HCT116 (cell line): ENCODE results near the gene FTCDNL1. TPM values are rescaled to one million over a fixed set of nuclear protein-coding genes. Genes with fewer than 3 reads are reported as not detected.

ENCODE experiments used
- ATAC-seq: fragments of 200-7000 bp; cut with Tn5 transposase; 2 replicates; pipeline ENCODE4 v1.9.1; 2020; ENCODE audit warnings: mild to moderate bottlenecking, moderate library complexity
- BruUV-seq: library from RNA; stranded (reverse); fragments of 400-500 nt; replicated peaks from 2 replicates; lab custom pipeline; 2021; lab: Mats Ljungman, UMichigan
- CTCF ChIA-PET: fragments of 300-600 bp; sonication (Branson Sonifier 250); formaldehyde crosslinking; loops from one replicate; lab custom pipeline; 2021; ENCODE audit warnings: antibody characterized with exemption; lab: Charles Lee
- POLR2A ChIA-PET: fragments of 300-600, 350-600 bp; sonication (Branson Sonifier 250); formaldehyde crosslinking; loops from one replicate; lab custom pipeline; 2021; ENCODE audit warnings: antibody characterized with exemption; lab: Charles Lee
- RAD21 ChIA-PET, 2 experiments: fragments of 300-600 bp; sonication (Branson Sonifier 250); formaldehyde crosslinking; loops; one replicate each; lab custom pipeline; 2023; ENCODE audit warnings: low total read pairs in 2 of 2; ENCODE audit not compliant: uncharacterized antibody in 2 of 2, unreplicated experiment in 2 of 2, low non-redundant PET in 1 of 2; lab: Charles Lee
- DNase-seq: peaks from one replicate; pipeline ENCODE4 v3.0.0-alpha.2; 2010; ENCODE audit warnings: low read depth, low spot score
- H2AFZ ChIP-seq: fragments of 200-600 bp; shearing (Covaris generic), sonication (generic); 2 replicates; pipeline ENCODE4 v1.6.1; 2017; ENCODE audit warnings: low read depth, mixed run types, mixed read lengths, antibody characterized with exemption, low read length; ENCODE audit not compliant: poor library complexity, severe bottlenecking
- H3K27ac ChIP-seq: 2 replicates; pipeline ENCODE4 v1.5.1; 2012; ENCODE audit warnings: low read depth, low read length
- H3K27me3 ChIP-seq: fragments of 200-600 bp; sonication (generic); 2 replicates; pipeline ENCODE4 v1.6.1; 2016; ENCODE audit warnings: mixed run types, low read length, mixed read lengths; ENCODE audit not compliant: insufficient read depth
- H3K36me3 ChIP-seq, 2 experiments: fragments of 200-500 bp in 1 of 2; fragments of 200-600 bp in 1 of 2; sonication (Bioruptor generic) in 1 of 2; sonication (generic) in 1 of 2; 2 replicates each; pipeline versions ENCODE4 v1.5.1 to v1.6.1; 2014 to 2016; ENCODE audit warnings: low read length in 2 of 2, inconsistent platforms in 1 of 2, mixed read lengths in 1 of 2, mixed run types in 1 of 2; ENCODE audit not compliant: insufficient read depth in 2 of 2, control insufficient read depth in 1 of 2
- H3K4me1 ChIP-seq, 2 experiments: fragments of 200-600 bp in 1 of 2; sonication (generic) in 1 of 2; 2 replicates each; pipeline versions ENCODE4 v1.5.1 to v1.6.1; 2012 to 2017; ENCODE audit warnings: low read length in 2 of 2, inconsistent platforms in 1 of 2, mild to moderate bottlenecking in 1 of 2, mixed read lengths in 1 of 2, mixed run types in 1 of 2, moderate library complexity in 1 of 2; ENCODE audit not compliant: insufficient read depth in 2 of 2, control insufficient read depth in 1 of 2
- H3K4me2 ChIP-seq: fragments of 200-600 bp; sonication (generic); 2 replicates; pipeline ENCODE4 v1.6.1; 2017; ENCODE audit warnings: mixed run types, low read length, mixed read lengths
- H3K4me3 ChIP-seq, 2 experiments: fragments of 200-600 bp in 1 of 2; sonication (generic) in 1 of 2; replicated peaks in 1 of 2; 2 replicates each; pipeline ENCODE4 v1.5.1; 2011 to 2016; ENCODE audit warnings: low read length in 2 of 2, control low read depth in 1 of 2, low read depth in 1 of 2, mild to moderate bottlenecking in 1 of 2, mixed read lengths in 1 of 2, mixed run types in 1 of 2
- H3K79me2 ChIP-seq: fragments of 200-600 bp; sonication (generic); 2 replicates; pipeline ENCODE4 v1.6.1; 2017; ENCODE audit warnings: mild to moderate bottlenecking, mixed run types, low read length, moderate library complexity, mixed read lengths; ENCODE audit not compliant: insufficient read depth
- H3K9ac ChIP-seq: fragments of 200-600 bp; sonication (generic); 2 replicates; pipeline ENCODE4 v1.6.1; 2016; ENCODE audit warnings: low read length, mixed read lengths
- H3K9me2 ChIP-seq: fragments of 200-600 bp; sonication (generic), shearing (Covaris generic); 2 replicates; pipeline ENCODE4 v1.6.1; 2017; ENCODE audit warnings: mixed run types, mild to moderate bottlenecking, moderate library complexity; ENCODE audit not compliant: insufficient read depth
- H3K9me3 ChIP-seq, 2 experiments: fragments of 200-500 bp in 1 of 2; fragments of 200-600 bp in 1 of 2; sonication (Bioruptor generic) in 1 of 2; sonication (generic) in 1 of 2; 2 replicates each; pipeline ENCODE4 v1.6.1; 2014 to 2017; ENCODE audit warnings: low read length in 2 of 2, mixed read lengths in 2 of 2, inconsistent platforms in 1 of 2, low read depth in 1 of 2, mild to moderate bottlenecking in 1 of 2, mixed run types in 1 of 2, moderate library complexity in 1 of 2; ENCODE audit not compliant: control insufficient read depth in 1 of 2, insufficient read depth in 1 of 2
- H4K20me1 ChIP-seq: fragments of 200-600 bp; sonication (generic), shearing (Covaris generic); 2 replicates; pipeline ENCODE4 v1.6.1; 2017; ENCODE audit warnings: mixed run types, mild to moderate bottlenecking, moderate library complexity; ENCODE audit not compliant: insufficient read depth
- CBX3 ChIP-seq: IDR thresholded peaks from 2 replicates; pipeline ENCODE4 v1.6.1; 2012; ENCODE audit warnings: low read depth
- CEBPB ChIP-seq: IDR thresholded peaks from 2 replicates; pipeline ENCODE4 v1.6.1; 2012; ENCODE audit warnings: low read depth
- EZH2 ChIP-seq: fragments of 200-600 bp; sonication (generic); IDR thresholded peaks from 2 replicates; pipeline ENCODE4 v1.6.1; 2017; ENCODE audit warnings: antibody characterized with exemption, mixed run types
- POLR2A ChIP-seq: IDR thresholded peaks from 2 replicates; pipeline ENCODE4 v1.7.0; 2011; ENCODE audit warnings: borderline replicate concordance; ENCODE audit not compliant: insufficient read depth, insufficient read length; ENCODE audit errors: extremely low read depth
- POLR2AphosphoS5 ChIP-seq: IDR thresholded peaks from 2 replicates; pipeline ENCODE4 v1.6.1; 2011; ENCODE audit warnings: mild to moderate bottlenecking, low read depth, low read length, moderate library complexity
- RAD21 ChIP-seq: IDR thresholded peaks from 2 replicates; pipeline ENCODE4 v1.6.1; 2012; ENCODE audit warnings: low read depth, mild to moderate bottlenecking
- intact Hi-C: fragments of 100-400 bp; cut with micrococcal nuclease; formaldehyde crosslinking; loops from 2 replicates; pipeline ENCODE4 v1.10.0; 2022
- total RNA-seq: library from RNA; stranded (reverse); gene quantifications from one replicate; pipeline ENCODE4 v1.2.1, GENCODE V29; 2021; ENCODE audit not compliant: unreplicated experiment
- TF ChIP-seq, protein P1 (sequence below), 3 experiments: fragments of 200-600 bp in 1 of 3; sonication (generic) in 1 of 3; IDR thresholded peaks in 2 of 3; conservative IDR thresholded peaks in 1 of 3; 2 replicates each; pipeline ENCODE4 v1.5.1; 2012 to 2017; ENCODE audit warnings: low read depth in 2 of 3, low read length in 2 of 3, antibody characterized with exemption in 1 of 3, borderline replicate concordance in 1 of 3, control low read depth in 1 of 3, mild to moderate bottlenecking in 1 of 3, mixed read lengths in 1 of 3, mixed run types in 1 of 3, moderate library complexity in 1 of 3; ENCODE audit not compliant: insufficient read depth in 1 of 3

The FTCDNL1 gene
- total RNA-seq, 1 experiment from 2014 or later: 2.6 TPM

DNA sequence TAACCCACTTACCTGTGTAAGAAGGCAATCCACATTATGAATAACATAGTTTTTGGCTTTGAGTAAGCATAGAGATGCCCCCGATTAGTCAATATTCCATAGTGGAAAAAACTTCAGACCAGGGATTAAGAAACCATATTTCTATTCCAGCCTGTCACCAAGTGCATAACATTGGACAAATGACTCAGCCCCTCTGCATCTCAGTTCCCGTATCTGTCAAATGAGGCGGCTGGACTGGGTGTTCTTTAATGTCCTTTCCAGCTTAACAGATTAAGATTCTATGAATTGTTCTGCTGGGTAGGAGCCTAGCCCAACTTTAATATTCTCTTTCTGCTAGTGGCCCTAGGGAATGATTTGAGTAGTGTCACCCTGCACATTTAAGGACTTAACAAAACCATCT lies 11.8 kb upstream of the FTCDNL1 start:
- RAD21 ChIA-PET: no interaction called here
- ATAC-seq: no peak
- intact Hi-C loops: loop anchor here (10.0 kb wide), 1 partner anchor 1548 kb away; no protein-coding TSS in a partner anchor

DNA sequence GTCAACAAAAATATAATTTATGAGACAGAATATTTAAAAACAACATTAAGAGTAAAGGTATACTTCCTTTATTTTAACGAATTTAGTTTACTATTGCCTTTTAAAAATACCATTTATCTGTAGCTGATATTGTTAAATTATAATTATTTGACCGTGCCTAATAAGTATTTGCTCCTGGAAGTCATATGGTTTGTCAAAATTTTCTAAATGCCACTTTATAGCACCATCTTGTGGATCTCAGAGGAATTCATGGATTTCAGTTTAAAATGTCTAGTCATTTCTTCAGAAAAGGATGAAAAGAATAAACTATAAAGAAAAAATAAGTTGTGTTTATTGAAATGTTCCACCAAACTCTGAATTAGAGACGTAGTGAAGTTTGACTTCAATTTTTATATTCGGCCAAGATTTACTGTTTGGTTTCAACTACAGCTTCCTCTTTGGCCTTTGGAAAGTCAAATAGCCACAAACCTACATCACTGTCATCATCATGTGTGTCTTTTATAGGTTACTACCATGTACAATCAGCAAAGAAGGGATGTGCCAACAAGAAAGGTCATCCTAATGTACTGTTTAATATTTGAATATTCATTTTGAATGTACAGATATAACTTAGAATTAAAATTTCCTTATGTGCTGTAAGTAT lies 10.3 kb upstream of the FTCDNL1 start:
- no peaks in the 10 kb centered on the region for H3K36me3 ChIP-seq
- no peaks in the 10 kb centered on the region for H3K4me1 ChIP-seq
- intact Hi-C loops: loop anchor here (1.0 to 10.0 kb wide), 2 partner anchors 157 to 1546 kb away; no protein-coding TSS in a partner anchor
- DNase-seq (peak; percentile 19), ATAC-seq (peak; percentile 61)
- ChIA-PET CTCF (interaction anchor here (0.7 to 1.6 kb wide), 5 partner anchors 8 to 372 kb away, joined by 3 to 6 read pairs (median 5); no protein-coding TSS in a partner anchor), RAD21 (no interaction called here), POLR2A (no interaction called here)
- no peaks in the 10 kb centered on the region for H3K9me3 ChIP-seq
- H3K27ac ChIP-seq: no peak overlapping the region
- peak overlapping the region; percentile 29 for H2AFZ ChIP-seq
- no peaks in the 10 kb centered on the region for H3K79me2 ChIP-seq
- peak; percentile 37; the same call in 1 of the 2 replicates for TF ChIP-seq CBX3
- TF ChIP-seq RAD21: peak; percentile 76
- TF ChIP-seq POLR2A: no peak
- TF ChIP-seq, protein P1, sequence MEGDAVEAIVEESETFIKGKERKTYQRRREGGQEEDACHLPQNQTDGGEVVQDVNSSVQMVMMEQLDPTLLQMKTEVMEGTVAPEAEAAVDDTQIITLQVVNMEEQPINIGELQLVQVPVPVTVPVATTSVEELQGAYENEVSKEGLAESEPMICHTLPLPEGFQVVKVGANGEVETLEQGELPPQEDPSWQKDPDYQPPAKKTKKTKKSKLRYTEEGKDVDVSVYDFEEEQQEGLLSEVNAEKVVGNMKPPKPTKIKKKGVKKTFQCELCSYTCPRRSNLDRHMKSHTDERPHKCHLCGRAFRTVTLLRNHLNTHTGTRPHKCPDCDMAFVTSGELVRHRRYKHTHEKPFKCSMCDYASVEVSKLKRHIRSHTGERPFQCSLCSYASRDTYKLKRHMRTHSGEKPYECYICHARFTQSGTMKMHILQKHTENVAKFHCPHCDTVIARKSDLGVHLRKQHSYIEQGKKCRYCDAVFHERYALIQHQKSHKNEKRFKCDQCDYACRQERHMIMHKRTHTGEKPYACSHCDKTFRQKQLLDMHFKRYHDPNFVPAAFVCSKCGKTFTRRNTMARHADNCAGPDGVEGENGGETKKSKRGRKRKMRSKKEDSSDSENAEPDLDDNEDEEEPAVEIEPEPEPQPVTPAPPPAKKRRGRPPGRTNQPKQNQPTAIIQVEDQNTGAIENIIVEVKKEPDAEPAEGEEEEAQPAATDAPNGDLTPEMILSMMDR (IDR thresholded peaks at IDR 0.05 in 2 of 3, conservative IDR thresholded peaks at IDR 0.05 in 1 of 3; ENCODE audit: borderline replicate concordance in 1 of 3, insufficient read depth in 1 of 3, low read depth in 2 of 3, low read length in 2 of 3): peak; percentile 54 to 70 (median 67); a peak in 5 of 6 replicates
- no peaks in the 10 kb centered on the region for H4K20me1 ChIP-seq
- no peaks in the 10 kb centered on the region for H3K9me2 ChIP-seq
- H3K27me3 ChIP-seq: no peaks in the 10 kb centered on the region
- H3K4me2 ChIP-seq: no peak overlapping the region
- no peak overlapping the region for H3K9ac ChIP-seq
- BruUV-seq: no TSS peak
- no peak overlapping the region for H3K4me3 ChIP-seq

More for the DNA sequence above, 11.8 kb upstream of the FTCDNL1 start:
- no peaks in the 10 kb centered on the region for H3K9me3 ChIP-seq
- no peak for DNase-seq
- no TSS peak for BruUV-seq
- CTCF ChIA-PET: interaction anchor here (1.0 kb wide), 1 partner anchor 96 kb away, joined by 3 read pairs; no protein-coding TSS in a partner anchor
- no peak for TF ChIP-seq EZH2
- TF ChIP-seq POLR2AphosphoS5: no peak
- no peak for TF ChIP-seq CEBPB
- TF ChIP-seq POLR2A: no peak
- TF ChIP-seq, all 23 proteins: peak for 0
- Histone ChIP-seq H3K27ac (no peak overlapping the region), H3K9ac (no peak overlapping the region), H3K9me2 (no peaks in the 10 kb centered on the region), H3K36me3 (no peaks in the 10 kb centered on the region), H3K27me3 (no peaks in the 10 kb centered on the region), H3K4me3 (no peak overlapping the region), H3K79me2 (no peaks in the 10 kb centered on the region), H3K4me1 (no peaks in the 10 kb centered on the region), H2AFZ (no peak overlapping the region), H3K4me2 (no peak overlapping the region), H4K20me1 (no peaks in the 10 kb centered on the region)
- POLR2A ChIA-PET: no interaction called here
